Fibroblast of villous mesenchyme (primary cell): ENCODE measurements around the gene SSTR4. TPM values are rescaled to one million over a fixed set of nuclear protein-coding genes. Genes with fewer than 3 reads are reported as not detected.

ENCODE experiments used
- DNase-seq: peaks from one replicate; pipeline ENCODE4 v3.0.0-alpha.2; 2010; ENCODE audit warnings: low read depth
- H3K4me3 ChIP-seq: 2 replicates; pipeline ENCODE4 v1.5.1; 2011; ENCODE audit warnings: low read depth, mild to moderate bottlenecking, low read length
- total RNA-seq: library from RNA; depleted of rRNA; stranded (reverse); fragments of >200 nt; gene quantifications from 2 replicates; pipeline ENCODE4 v1.2.3, GENCODE V29; 2012
- TF ChIP-seq, protein P1 (sequence below): IDR thresholded peaks from 2 replicates; pipeline ENCODE4 v1.5.1; 2012; ENCODE audit warnings: low read depth, mild to moderate bottlenecking, low read length; ENCODE audit not compliant: insufficient read depth

Gene SSTR4
- total RNA-seq, 1 donor, result not detected

DNA sequence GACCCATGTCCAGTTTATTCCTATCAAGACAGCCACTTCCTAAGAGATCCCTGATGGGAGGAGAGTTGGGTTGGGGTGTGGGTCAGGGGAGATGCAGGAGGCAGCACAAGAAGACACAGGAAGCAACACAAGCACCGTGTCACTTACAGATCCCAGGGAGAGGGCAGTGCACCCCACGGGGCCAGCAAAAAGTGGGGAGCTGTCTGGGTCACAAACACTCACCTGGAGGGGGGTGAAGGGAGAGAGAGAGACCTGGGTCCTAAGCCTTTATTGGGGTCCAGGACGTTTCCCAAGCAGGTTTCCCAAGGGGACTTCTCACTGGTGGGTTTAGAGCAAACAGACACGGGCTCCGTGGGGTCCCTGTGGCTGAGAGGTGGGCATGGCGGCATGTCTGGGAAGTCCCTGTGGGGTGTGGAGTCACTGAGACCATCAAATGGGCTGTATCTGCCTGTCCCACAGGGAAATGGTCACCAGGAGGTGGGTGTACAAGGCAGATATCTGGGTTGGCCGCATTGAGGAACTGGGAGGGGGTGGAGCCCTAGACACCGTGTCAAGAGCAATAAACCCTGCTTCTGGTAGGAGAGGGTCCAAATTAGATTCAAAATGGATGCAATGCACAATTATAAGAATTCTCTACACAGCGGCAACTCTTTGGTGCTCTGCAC, 52.6 kb downstream of the SSTR4 start:
- TF ChIP-seq, protein P1, sequence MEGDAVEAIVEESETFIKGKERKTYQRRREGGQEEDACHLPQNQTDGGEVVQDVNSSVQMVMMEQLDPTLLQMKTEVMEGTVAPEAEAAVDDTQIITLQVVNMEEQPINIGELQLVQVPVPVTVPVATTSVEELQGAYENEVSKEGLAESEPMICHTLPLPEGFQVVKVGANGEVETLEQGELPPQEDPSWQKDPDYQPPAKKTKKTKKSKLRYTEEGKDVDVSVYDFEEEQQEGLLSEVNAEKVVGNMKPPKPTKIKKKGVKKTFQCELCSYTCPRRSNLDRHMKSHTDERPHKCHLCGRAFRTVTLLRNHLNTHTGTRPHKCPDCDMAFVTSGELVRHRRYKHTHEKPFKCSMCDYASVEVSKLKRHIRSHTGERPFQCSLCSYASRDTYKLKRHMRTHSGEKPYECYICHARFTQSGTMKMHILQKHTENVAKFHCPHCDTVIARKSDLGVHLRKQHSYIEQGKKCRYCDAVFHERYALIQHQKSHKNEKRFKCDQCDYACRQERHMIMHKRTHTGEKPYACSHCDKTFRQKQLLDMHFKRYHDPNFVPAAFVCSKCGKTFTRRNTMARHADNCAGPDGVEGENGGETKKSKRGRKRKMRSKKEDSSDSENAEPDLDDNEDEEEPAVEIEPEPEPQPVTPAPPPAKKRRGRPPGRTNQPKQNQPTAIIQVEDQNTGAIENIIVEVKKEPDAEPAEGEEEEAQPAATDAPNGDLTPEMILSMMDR, result no peak
- no peak for DNase-seq
- H3K4me3 ChIP-seq, result no peak overlapping the region

Other genes with a start within 250 kb of the SSTR4 start
- under 0.01 and 0.32 TPM in 2 replicates for gene THBD, start 14.4 kb downstream of the SSTR4 start, total RNA-seq
- under 0.01 TPM in 2 replicates for gene CD93, start 51.0 kb downstream of the SSTR4 start, total RNA-seq